ENCODE data around the gene EHD2.
"Not testable (repeated sequence)": the region's sequence is repeated elsewhere in the genome, so short reads cannot be mapped to it uniquely, and the experiment has no call there.

The EHD2 gene

GRCh38 chr19:47713046-47714021 is at the start of gene EHD2:
Gene EHD2 (plus strand): TSS chr19:47713422. CDS start chr19:47716613, 3,191 bp downstream.
- peak; percentile 39 for DNase-seq

GRCh38 chr19:47663435-47663910 is 49.7 kb upstream of the EHD2 start:
- no peak for DNase-seq

GRCh38 chr19:47663911-47664771 is 49.1 kb upstream of the EHD2 start:
- DNase-seq, result no peak

GRCh38 chr19:47668556-47668955 is 44.7 kb upstream of the EHD2 start:
- DNase-seq, result not testable (repeated sequence)

- no peak for DNase-seq
Observed at GRCh38 chr19:47670736-47671135, 42.5 kb upstream of the EHD2 start.

- DNase-seq, result no peak
Observed at GRCh38 chr19:47671499-47671898, 41.7 kb upstream of the EHD2 start.

- no peak for DNase-seq
Observed at GRCh38 chr19:47673426-47673825, 39.8 kb upstream of the EHD2 start.

GRCh38 chr19:47674548-47674947 is 38.7 kb upstream of the EHD2 start:
- no peak for DNase-seq

GRCh38 chr19:47675271-47675670 is 38.0 kb upstream of the EHD2 start:
- DNase-seq, result no peak

- no peak for DNase-seq
Observed at GRCh38 chr19:47675859-47676258, 37.4 kb upstream of the EHD2 start.

GRCh38 chr19:47676811-47677210 is 36.4 kb upstream of the EHD2 start:
- DNase-seq, result no peak

- no peak for DNase-seq
Observed at GRCh38 chr19:47679251-47679900, 33.8 kb upstream of the EHD2 start.

- DNase-seq, result no peak
Observed at GRCh38 chr19:47679922-47680857, 33.0 kb upstream of the EHD2 start.

- DNase-seq, result no peak
Observed at GRCh38 chr19:47680858-47681332, 32.3 kb upstream of the EHD2 start.

GRCh38 chr19:47681388-47681787 is 31.8 kb upstream of the EHD2 start:
- no peak for DNase-seq

GRCh38 chr19:47681936-47682335 is 31.3 kb upstream of the EHD2 start:
- DNase-seq, result no peak

- DNase-seq, result no peak
Observed at GRCh38 chr19:47682939-47683338, 30.3 kb upstream of the EHD2 start.

GRCh38 chr19:47686679-47687450 is 26.4 kb upstream of the EHD2 start:
- no peak for DNase-seq

GRCh38 chr19:47687906-47688305 is 25.3 kb upstream of the EHD2 start:
- DNase-seq, result no peak

GRCh38 chr19:47691090-47691489 is 22.1 kb upstream of the EHD2 start:
- DNase-seq, result no peak

- DNase-seq, result no peak
Observed at GRCh38 chr19:47691782-47692181, 21.4 kb upstream of the EHD2 start.
